ENCODE results near the gene GGA2. TPM values are rescaled to one million over a fixed set of nuclear protein-coding genes. Genes with fewer than 3 reads are reported as not detected.
"Not testable (repeated sequence)": the region's sequence is repeated elsewhere in the genome, so short reads cannot be mapped to it uniquely, and the experiment has no call there.

The GGA2 gene
- total RNA-seq (2014; rRNA removed; shearing (Covaris generic); ENCODE audit: low replicate concordance), result 52.7 and 67.6 TPM in 2 replicates

GRCh38 chr16:23510164-23510914, at the start of gene GGA2:
TSS of gene GGA2 (minus strand) at chr16:23510494. CDS start at chr16:23510411, 83 bp downstream.
- DNase-seq (ENCODE audit: low read depth), result peak; percentile 85
- in situ Hi-C loops (cut with HindIII; ENCODE audit: low pct_unique_long_range_greater_than_20kb, low sequenced_read_pairs), result no loop called here

DNA sequence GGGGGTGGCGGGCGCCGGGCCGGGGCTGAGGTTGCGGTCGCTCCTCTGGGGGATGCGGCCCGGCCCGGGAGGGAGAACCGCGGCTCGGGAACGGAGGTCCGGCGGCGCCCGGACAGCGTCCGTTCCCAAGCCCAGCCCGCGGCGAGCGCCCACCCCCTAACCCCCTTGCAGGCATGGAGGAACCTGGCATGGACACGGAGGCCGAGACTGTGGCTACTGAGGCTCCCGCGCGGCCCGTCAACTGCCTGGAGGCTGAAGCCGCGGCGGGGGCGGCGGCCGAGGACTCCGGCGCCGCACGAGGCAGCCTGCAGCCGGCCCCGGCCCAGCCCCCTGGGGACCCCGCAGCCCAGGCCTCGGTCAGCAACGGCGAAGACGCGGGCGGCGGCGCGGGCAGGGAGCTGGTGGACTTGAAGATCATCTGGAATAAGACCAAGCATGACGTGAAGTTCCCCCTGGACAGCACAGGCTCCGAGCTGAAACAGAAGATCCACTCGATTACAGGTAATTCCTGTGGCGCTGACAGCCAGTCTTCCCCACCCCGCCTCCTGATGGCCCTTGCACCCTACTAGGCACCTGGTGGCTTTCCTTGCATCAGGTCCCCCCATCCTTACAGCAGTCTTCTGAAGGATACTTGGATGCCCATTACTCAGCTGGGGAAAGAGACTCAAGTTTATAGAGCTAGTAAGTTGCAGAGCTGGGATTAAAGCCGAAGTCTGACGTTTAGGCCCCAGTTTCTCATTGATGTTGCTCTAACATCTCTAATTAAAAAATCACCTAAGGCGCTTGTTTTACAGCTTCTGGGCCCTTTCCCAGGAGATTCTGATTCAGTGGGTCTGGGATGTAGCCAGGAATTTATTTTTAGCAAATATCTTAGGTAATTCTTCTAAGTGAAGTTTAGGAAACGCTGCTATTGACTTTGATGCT, 47.7 kb upstream of the GGA2 start:
- no peak for DNase-seq (ENCODE audit: low read depth)
- in situ Hi-C loops (cut with HindIII; ENCODE audit: low pct_unique_long_range_greater_than_20kb, low sequenced_read_pairs), result no loop called here

- in situ Hi-C loops (cut with HindIII; ENCODE audit: low pct_unique_long_range_greater_than_20kb, low sequenced_read_pairs), result no loop called here
Observed at GRCh38 chr16:23556881-23557778, 46.8 kb upstream of the GGA2 start, which contains the start of the genes EARS2 and UBFD1. TSS of gene EARS2 (minus strand) at chr16:23557350. CDS start at chr16:23557343, 7 bp downstream. TSS of gene UBFD1 (plus strand) at chr16:23557727. CDS start at chr16:23557743, 16 bp downstream.

GRCh38 chr16:23554536-23554935, 44.2 kb upstream of the GGA2 start:
- in situ Hi-C loops (cut with HindIII; ENCODE audit: low pct_unique_long_range_greater_than_20kb, low sequenced_read_pairs), result no loop called here
- DNase-seq (ENCODE audit: low read depth), result no peak

More at GRCh38 chr16:23556881-23557778, 46.8 kb upstream of the GGA2 start, which contains the start of the genes EARS2 and UBFD1:
- peak; percentile 100 for DNase-seq (ENCODE audit: low read depth)

DNA sequence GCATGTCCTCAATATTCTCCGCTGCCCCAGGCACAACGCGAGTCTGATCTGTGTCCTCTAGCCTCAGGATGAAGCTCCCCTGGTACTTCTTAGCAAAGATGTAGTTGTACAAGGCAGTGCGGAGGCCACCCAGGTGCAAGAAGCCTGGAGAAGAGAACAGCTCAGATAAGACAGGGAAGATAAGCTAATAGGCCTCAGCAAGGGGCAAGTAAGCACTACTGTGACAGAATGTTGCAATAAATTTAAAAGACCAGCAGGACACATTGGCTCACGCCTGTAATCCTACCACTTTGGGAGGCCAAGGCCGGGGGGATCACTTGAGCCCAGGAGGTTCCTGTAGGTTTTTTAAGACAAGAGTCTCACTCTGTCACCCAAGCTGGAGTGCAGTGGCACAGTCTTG, 41.9 kb upstream of the GGA2 start:
- in situ Hi-C loops (cut with HindIII; ENCODE audit: low pct_unique_long_range_greater_than_20kb, low sequenced_read_pairs), result no loop called here
- no peak for DNase-seq (ENCODE audit: low read depth)

- in situ Hi-C loops (cut with HindIII; ENCODE audit: low pct_unique_long_range_greater_than_20kb, low sequenced_read_pairs), result no loop called here
- no peak for DNase-seq (ENCODE audit: low read depth)
Observed at GRCh38 chr16:23549938-23550337, 39.6 kb upstream of the GGA2 start.

- DNase-seq (ENCODE audit: low read depth), result no peak
- in situ Hi-C loops (cut with HindIII; ENCODE audit: low pct_unique_long_range_greater_than_20kb, low sequenced_read_pairs), result no loop called here
Observed at GRCh38 chr16:23544436-23544835, 34.1 kb upstream of the GGA2 start.

DNA sequence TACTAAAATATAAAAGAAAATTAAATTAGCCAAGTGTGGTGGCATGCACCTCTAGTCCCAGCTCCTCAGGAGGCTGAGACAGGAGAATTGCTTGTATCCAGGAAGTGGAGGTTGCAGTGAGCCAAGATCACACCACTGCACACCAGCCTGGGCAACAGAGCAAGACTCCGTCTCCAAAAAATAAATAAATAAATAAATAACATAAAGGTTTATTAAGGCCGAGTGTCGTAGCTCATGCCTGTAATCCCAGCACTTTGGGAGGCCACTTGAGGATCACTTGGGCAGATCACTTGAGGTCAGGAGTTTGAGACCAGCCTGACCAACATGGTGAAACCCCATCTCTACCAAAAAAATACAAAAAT, 30.5 kb upstream of the GGA2 start:
- in situ Hi-C loops (cut with HindIII; ENCODE audit: low pct_unique_long_range_greater_than_20kb, low sequenced_read_pairs), result not testable (repeated sequence)

GRCh38 chr16:23539984-23540816, 29.9 kb upstream of the GGA2 start:
- in situ Hi-C loops (cut with HindIII; ENCODE audit: low pct_unique_long_range_greater_than_20kb, low sequenced_read_pairs), result no loop called here
- DNase-seq (ENCODE audit: low read depth), result no peak

More for the DNA sequence above, 30.5 kb upstream of the GGA2 start:
- not testable (repeated sequence) for DNase-seq (ENCODE audit: low read depth)

GRCh38 chr16:23538919-23539278, 28.6 kb upstream of the GGA2 start:
- in situ Hi-C loops (cut with HindIII; ENCODE audit: low pct_unique_long_range_greater_than_20kb, low sequenced_read_pairs), result no loop called here

DNA sequence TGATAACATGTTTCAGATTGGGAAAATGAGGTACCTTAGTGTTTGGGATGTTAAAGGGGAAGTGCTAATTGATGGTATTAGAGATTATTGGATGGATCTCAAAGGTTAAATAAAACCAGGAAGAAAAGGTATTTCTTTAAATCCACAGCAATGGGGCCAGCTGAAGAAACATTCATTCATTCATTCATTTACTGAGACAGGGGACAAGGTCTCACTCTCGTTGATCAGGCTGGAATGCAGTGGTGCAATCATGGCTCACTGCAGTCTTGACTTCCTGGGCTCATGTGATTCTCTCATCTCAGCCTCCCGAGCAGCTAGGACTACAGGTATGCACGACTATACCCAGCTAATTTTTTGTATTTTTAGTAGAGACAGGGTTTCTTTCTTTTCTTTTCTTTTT, 27.1 kb upstream of the GGA2 start:
- DNase-seq (ENCODE audit: low read depth), result no peak
- in situ Hi-C loops (cut with HindIII; ENCODE audit: low pct_unique_long_range_greater_than_20kb, low sequenced_read_pairs), result no loop called here

More at GRCh38 chr16:23538919-23539278, 28.6 kb upstream of the GGA2 start:
- no peak for DNase-seq (ENCODE audit: low read depth)

GRCh38 chr16:23535901-23536300, 25.6 kb upstream of the GGA2 start:
- in situ Hi-C loops (cut with HindIII; ENCODE audit: low pct_unique_long_range_greater_than_20kb, low sequenced_read_pairs), result no loop called here
- DNase-seq (ENCODE audit: low read depth), result peak; percentile 69

DNA sequence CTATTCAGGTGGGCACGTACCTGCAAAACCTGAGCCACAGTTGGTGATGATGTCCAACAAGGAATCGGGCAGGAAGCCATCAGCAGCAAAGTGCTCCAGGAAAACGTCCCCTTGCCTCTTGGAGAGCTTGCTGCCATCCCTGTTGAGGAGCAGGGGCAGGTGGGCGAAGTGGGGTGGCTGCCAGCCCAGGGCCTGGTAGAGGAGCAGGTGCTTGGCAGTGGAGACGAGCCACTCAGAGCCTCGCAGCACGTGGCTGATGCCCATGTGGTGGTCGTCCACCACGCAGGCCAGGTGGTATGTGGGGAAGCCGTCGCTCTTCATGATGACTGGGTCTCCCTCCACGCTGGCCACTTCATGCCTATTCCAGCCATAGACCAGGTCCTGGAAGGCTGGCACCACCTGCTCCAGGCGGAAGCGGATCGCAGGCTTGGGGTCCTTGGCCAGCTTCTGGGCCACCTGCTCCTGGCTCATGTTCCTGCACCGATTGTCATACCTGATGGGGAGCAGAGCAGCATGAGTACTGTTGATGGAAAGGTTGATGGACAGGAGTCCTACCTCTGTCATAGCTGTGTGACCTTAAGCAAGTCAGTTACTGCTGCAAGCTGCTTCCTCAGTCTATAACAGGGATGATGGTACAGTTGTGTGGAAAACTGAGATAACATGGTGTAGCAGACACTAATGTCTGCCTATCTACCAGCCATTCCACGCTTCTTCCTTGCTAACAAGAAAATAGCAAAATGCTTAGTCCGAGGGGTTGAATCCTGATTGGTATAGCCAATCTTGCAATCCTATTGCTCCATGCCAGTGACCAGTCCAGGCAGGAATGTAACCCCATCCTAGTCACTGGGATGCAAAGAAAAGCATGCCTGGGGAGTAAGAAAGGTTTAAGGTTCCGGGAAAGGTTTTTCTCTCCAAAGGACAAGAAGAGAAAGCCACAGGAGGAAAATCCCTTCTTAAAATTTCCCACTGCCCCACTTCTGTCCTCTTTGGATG, 24.9 kb upstream of the GGA2 start:
- in situ Hi-C loops (cut with HindIII; ENCODE audit: low pct_unique_long_range_greater_than_20kb, low sequenced_read_pairs), result no loop called here
- DNase-seq (ENCODE audit: low read depth), result no peak

GRCh38 chr16:23532448-23532847, 22.2 kb upstream of the GGA2 start:
- in situ Hi-C loops (cut with HindIII; ENCODE audit: low pct_unique_long_range_greater_than_20kb, low sequenced_read_pairs), result no loop called here
- no peak for DNase-seq (ENCODE audit: low read depth)

GRCh38 chr16:23530062-23530461, 19.8 kb upstream of the GGA2 start:
- in situ Hi-C loops (cut with HindIII; ENCODE audit: low pct_unique_long_range_greater_than_20kb, low sequenced_read_pairs), result no loop called here
- DNase-seq (ENCODE audit: low read depth), result no peak

- in situ Hi-C loops (cut with HindIII; ENCODE audit: low pct_unique_long_range_greater_than_20kb, low sequenced_read_pairs), result no loop called here
- DNase-seq (ENCODE audit: low read depth), result no peak
Observed at GRCh38 chr16:23528644-23529310, 18.5 kb upstream of the GGA2 start.
